HG03442 (cell line): Measurements from ENCODE around the gene LRP5.
A peak's percentile ranks its signal among the peaks of the same experiment; 100 is the strongest.
"Not testable (repeated sequence)": the region's sequence is repeated elsewhere in the genome, so short reads cannot be mapped to it uniquely, and the experiment has no call there.

ENCODE experiments used
- ATAC-seq: cut with Tn5 transposase; IDR thresholded peaks from one replicate; pipeline ENCODE4 v1.9.1; 2021; ENCODE audit warnings: mild to moderate bottlenecking, moderate library complexity; ENCODE audit not compliant: unreplicated experiment

LRP5 gene

GRCh38 chr11:68282141-68282860 is 30.1 kb upstream of the LRP5 start:
- peak; percentile 57 for ATAC-seq

- no peak for ATAC-seq
Observed at GRCh38 chr11:68282861-68283230, 29.5 kb upstream of the LRP5 start.

DNA sequence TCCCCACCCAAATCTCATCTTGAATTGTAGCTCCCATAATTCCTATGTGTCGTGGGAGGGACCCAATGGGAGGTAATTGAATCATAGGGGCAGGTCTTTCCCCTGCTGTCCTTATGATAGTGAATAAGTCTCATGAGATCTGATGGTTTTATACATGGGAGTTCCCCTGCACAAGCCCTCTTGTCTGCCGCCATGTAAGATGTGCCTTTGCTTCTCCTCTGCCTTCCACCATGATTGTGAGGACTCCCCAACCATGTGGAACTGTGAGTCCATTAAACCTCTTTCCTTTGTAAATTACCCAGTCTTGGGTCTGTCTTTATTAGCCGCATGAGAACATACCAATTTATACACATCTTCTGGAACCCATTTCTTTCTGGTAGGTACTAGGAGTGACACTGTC is 27.8 kb upstream of the LRP5 start:
- ATAC-seq, result not testable (repeated sequence)

DNA sequence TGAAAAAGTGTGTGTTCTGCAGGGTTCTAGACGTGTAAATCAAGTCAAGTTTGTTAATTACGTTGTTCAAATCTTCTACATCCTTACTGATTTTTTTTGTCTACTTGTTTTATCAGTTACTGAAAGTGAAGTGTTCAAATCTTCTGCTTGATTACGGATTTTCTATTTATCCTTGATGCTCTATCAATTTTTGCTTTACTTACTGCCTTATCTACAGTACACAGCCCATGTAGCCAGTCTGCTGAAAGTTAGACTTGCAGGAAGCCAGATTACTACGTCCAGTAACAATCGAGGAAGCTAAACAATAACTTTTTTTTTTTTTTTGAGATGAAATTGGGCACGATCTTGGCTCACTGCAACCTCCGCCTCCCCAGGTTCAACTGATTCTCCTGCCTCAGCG is 25.0 kb upstream of the LRP5 start:
- no peak for ATAC-seq

DNA sequence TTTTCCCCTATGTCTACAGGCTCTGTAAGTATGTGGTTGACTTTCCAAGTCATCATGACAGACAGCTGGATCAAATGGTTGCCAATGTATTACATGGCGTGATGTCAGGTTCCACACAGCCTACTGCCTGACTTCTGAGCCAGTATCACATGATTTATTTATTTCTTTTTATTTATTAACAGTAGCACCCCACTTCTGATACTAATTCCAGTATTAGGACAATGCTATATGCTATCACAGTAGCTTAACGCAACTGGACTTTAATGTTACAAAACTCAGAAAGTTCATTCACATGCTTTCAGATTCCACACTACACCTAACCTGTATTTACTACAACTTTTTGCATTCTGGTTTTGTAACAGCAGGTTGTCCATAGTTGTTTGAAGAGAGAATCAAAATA is 22.9 kb upstream of the LRP5 start:
- no peak for ATAC-seq

DNA sequence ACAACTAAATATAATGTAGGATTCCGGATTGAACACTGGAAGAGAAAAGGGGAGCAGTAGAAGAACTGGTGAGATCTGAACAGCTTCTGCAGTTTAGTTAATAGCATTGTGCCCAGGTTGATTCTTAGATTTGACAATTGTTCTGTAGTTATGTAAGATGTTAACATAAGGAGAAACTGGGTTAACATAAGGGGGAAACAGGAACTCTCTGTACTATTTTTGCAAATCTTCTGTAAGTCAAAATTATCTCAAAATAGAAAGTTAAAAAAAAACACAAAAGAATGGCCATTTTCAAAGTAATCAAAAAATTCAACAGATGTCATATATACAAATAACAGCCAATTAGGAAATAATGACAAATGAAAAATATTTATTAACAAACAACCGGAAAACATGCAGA is 18.7 kb upstream of the LRP5 start:
- ATAC-seq, result no peak

GRCh38 chr11:68295271-68295670 is 17.1 kb upstream of the LRP5 start:
- ATAC-seq, result no peak

DNA sequence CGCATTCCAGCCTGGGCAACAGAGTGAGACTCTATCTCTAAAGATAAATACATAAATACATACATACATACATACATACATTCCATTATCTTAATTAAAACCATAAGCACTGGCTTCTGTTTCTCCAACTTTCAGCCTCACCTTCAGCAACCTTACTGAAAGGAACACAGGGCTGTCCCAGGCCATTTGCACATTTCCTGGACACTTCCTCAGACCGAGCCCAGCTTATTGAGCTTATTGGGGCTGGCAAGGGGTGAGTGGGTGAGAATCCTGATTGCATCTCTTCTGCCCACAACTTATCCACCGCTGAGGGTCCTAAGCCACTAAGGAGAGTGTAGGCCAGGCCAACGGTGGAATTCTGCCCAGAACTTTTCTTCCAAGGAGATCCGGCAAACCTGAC is 16.5 kb upstream of the LRP5 start:
- no peak for ATAC-seq

- no peak for ATAC-seq
Observed at GRCh38 chr11:68296344-68297051, 15.9 kb upstream of the LRP5 start.

DNA sequence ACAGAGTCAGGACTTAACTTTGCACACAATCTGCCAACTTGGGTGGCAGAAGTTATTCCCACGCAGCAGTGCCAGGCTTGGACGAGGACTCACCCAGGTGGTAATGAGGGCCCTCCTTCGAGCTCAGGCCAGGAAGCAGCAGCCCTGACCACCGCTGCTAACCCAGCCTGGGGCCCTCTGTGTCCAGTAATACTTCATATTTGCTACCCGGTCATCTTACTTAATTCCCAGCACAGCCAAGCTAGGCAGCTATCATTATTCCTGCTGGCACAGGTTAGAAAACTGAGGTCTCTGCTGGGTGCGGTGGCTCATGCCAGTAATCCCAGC is 15.4 kb upstream of the LRP5 start:
- no peak for ATAC-seq

- no peak for ATAC-seq
Observed at GRCh38 chr11:68297494-68297811, 14.9 kb upstream of the LRP5 start.

DNA sequence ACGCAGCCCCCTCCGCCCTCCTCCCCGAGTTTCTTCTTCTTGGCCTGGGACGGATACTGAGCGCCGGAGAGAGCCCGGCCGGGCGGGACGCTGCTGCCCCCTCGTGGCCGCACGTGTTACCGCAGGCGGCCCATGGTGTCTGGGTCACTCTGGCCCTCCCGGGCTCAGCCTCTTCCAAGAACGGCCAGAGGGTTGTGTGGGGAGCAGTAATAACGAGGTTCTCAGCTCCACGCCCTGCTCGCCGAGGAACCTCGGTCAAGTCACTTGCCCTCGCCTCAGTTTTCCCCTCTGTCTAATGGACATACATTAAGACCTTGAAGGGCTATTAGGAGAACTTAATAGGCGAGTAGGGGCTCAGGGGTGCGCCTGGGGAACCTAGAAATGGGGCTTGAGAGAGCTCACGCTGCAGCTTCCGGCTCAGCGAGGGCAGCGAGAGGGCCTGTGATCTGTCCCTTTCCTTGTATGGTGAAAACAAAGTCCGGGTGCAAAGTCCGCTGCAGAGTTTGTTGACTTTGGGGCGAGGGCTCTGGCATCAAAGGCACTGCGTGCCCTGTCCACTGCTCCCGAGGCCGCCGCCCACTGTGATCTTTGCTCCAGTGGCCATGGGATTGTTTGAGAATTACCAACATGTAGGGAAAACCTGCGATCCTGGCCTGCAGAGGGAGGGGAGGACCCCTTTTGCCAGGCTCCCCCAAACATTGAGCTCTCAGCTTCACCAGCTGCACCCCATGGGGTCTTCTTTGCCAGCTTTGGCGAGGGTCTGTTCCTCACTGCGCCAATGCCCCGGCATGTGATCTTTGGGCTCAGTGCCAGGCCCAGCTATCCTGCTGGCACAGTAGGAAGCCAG is 14.4 kb upstream of the LRP5 start:
- ATAC-seq, result no peak

GRCh38 chr11:68298659-68299516 is 13.5 kb upstream of the LRP5 start:
- ATAC-seq, result no peak

- not testable (repeated sequence) for ATAC-seq
Observed at GRCh38 chr11:68299517-68299879, 12.9 kb upstream of the LRP5 start.

GRCh38 chr11:68300076-68300830 is 12.1 kb upstream of the LRP5 start:
- ATAC-seq, result no peak

DNA sequence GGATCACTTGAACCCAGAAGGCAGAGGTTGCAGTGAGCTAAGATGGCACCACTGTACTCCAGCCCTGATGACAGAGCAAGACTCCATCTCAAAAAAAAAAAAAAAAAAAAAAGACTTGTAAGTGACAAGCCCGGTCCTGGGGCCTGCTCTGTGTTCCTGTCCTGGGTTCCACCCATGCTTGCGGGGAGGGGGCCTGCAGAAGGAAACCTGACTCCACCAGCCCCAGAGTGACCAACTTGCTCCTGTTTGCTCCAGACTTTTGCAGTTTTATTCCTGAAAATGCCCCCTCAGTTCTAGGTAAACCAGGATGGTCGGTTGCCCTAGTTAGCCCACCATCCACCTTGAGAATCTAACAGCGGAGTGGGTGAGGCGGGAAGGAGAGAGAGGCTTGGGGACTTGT is 10.1 kb upstream of the LRP5 start:
- no peak for ATAC-seq

- ATAC-seq, result no peak
Observed at GRCh38 chr11:68302670-68303069, 9.7 kb upstream of the LRP5 start.

GRCh38 chr11:68303083-68303482 is 9.3 kb upstream of the LRP5 start:
- ATAC-seq, result no peak

DNA sequence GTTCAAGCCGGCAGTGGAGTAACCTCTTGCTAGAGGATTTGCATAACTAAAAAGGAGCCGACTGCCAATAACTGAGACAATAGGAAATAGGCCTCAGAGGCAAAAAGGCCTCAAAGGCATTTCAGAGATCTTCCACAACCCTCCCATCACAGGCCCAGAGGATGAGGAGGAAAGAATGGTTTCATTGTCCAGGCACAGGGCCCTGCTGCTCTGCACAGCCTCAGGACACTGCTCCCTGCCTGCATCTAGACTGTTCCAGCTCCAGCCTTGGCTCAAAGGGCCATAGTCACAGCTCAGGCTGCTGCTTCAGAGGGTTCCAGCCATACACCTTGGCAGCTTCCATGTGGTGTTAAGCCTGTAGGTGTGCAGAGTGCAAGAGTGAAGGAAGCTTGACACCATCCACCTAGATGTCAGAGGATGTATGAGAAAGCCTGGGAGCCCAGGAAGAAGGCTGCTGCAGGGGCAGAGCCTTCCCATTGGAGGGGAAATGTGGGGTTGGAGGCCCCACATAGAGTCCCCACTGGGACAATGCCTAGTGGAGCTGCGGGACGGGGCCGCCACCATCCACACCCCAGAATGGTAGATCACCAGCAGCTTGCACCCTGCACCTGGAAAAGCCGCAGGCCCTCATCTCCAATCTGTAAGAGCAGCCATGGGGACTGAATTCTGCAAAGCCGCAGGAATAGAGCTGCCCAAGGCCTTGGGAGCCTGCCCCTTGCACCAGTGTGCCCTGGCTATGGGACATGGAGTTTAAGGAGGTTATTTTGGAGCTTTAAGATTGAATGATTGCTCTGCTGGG is 8.2 kb upstream of the LRP5 start:
- no peak for ATAC-seq

- no peak for ATAC-seq
Observed at GRCh38 chr11:68306636-68307035, 5.8 kb upstream of the LRP5 start.
